ENCODE measurements around the gene KLF16.
A peak's percentile ranks its signal among the peaks of the same experiment; 100 is the strongest.
"Not testable (repeated sequence)": the region's sequence is repeated elsewhere in the genome, so short reads cannot be mapped to it uniquely, and the experiment has no call there.

KLF16 gene

GRCh38 chr19:1863328-1863637 is at the start of gene KLF16:
Gene KLF16, minus strand, starts transcription at chr19:1863579. Its CDS starts 82 bp downstream, at chr19:1863497.
- DNase-seq = no peak

- no peak for DNase-seq
These were observed 49.6 kb upstream of the KLF16 start for GRCh38 chr19:1912760-1913505.

GRCh38 chr19:1911995-1912394 is 48.6 kb upstream of the KLF16 start:
- no peak for DNase-seq

GRCh38 chr19:1911098-1911497 is 47.7 kb upstream of the KLF16 start:
- DNase-seq = no peak

- no peak for DNase-seq
These were observed 46.8 kb upstream of the KLF16 start for GRCh38 chr19:1910177-1910576.

GRCh38 chr19:1909761-1910080 is 46.3 kb upstream of the KLF16 start:
- DNase-seq = no peak

- DNase-seq = no peak
These were observed 44.9 kb upstream of the KLF16 start for GRCh38 chr19:1908364-1908678.

- no peak for DNase-seq
These were observed 44.4 kb upstream of the KLF16 start for GRCh38 chr19:1907563-1908363.

- no peak for DNase-seq
These were observed 43.7 kb upstream of the KLF16 start for GRCh38 chr19:1906985-1907562.

- no peak for DNase-seq
These were observed 42.5 kb upstream of the KLF16 start for GRCh38 chr19:1905863-1906375.

- peak; percentile 96 for DNase-seq
These were observed 41.9 kb upstream of the KLF16 start, which contains the start of the genes ADAT3 and SCAMP4 for GRCh38 chr19:1905110-1905862. Gene ADAT3, plus strand, starts transcription at chr19:1905399. Its CDS starts 6,649 bp downstream, at chr19:1912048. Gene SCAMP4, plus strand, starts transcription at chr19:1905399. Its CDS starts 9,621 bp downstream, at chr19:1915020.

GRCh38 chr19:1904860-1905109 is 41.4 kb upstream of the KLF16 start:
- DNase-seq = no peak

- no peak for DNase-seq
These were observed 39.5 kb upstream of the KLF16 start for GRCh38 chr19:1902923-1903322.

- no peak for DNase-seq
These were observed 38.6 kb upstream of the KLF16 start for GRCh38 chr19:1901940-1902404.

GRCh38 chr19:1896508-1896907 is 33.1 kb upstream of the KLF16 start:
- DNase-seq = no peak

GRCh38 chr19:1893791-1894190 is 30.4 kb upstream of the KLF16 start:
- no peak for DNase-seq

- DNase-seq = no peak
These were observed 26.5 kb upstream of the KLF16 start for GRCh38 chr19:1889907-1890306.

- no peak for DNase-seq
These were observed 25.0 kb upstream of the KLF16 start for GRCh38 chr19:1888385-1888784.

- not testable (repeated sequence) for DNase-seq
These were observed 23.0 kb upstream of the KLF16 start for GRCh38 chr19:1886360-1886759.

GRCh38 chr19:1885398-1886119 is 22.2 kb upstream of the KLF16 start, which contains the start of gene ABHD17A:
Gene ABHD17A, minus strand, starts transcription at chr19:1885496. Its CDS starts 3,930 bp downstream, at chr19:1881566.
- peak; percentile 49 for DNase-seq

- DNase-seq = no peak
These were observed 21.4 kb upstream of the KLF16 start for GRCh38 chr19:1884719-1885334.

GRCh38 chr19:1884291-1884718 is 20.9 kb upstream of the KLF16 start:
- DNase-seq = no peak
